GM18520 (cell line): Measurements from ENCODE around the gene PRR20D.
"Not testable (repeated sequence)": the region's sequence is repeated elsewhere in the genome, so short reads cannot be mapped to it uniquely, and the experiment has no call there.

Source experiments
- ATAC-seq: cut with Tn5 transposase; IDR thresholded peaks from one replicate; pipeline ENCODE4 v1.9.1; 2021; ENCODE audit not compliant: unreplicated experiment

The PRR20D gene

GRCh38 chr13:57160332-57160731 lies at the start of gene PRR20D:
TSS of gene PRR20D (plus strand) at chr13:57160632. CDS start at chr13:57161019, 387 bp downstream.
- ATAC-seq = not testable (repeated sequence)

- ATAC-seq = no peak
These were observed 45.5 kb upstream of the PRR20D start for GRCh38 chr13:57114945-57115344.

DNA sequence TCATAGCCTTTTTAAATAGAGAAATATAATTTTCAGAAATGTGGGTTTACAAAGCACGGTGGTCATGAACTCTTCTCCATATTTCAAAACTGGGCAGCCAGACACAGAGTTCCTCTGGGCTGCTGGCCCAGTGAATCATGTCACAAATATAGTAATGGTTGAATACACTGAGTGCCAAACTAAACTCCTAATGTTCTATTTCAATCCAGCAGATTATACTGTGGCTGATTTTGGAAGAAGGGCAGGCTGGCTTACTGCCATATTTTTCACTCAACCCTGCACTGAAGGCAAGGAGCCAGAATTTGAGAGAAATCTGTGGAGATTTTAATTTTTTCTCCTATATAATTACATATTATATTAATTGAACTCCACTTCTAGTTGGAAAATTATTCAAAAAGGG lies 36.8 kb upstream of the PRR20D start:
- ATAC-seq = no peak

- no peak for ATAC-seq
These were observed 31.5 kb upstream of the PRR20D start for GRCh38 chr13:57128909-57129308.

GRCh38 chr13:57136093-57136492 lies 24.3 kb upstream of the PRR20D start:
- ATAC-seq = no peak

GRCh38 chr13:57137585-57137984 lies 22.8 kb upstream of the PRR20D start:
- no peak for ATAC-seq

GRCh38 chr13:57138988-57139387 lies 21.4 kb upstream of the PRR20D start:
- ATAC-seq = no peak

- not testable (repeated sequence) for ATAC-seq
These were observed 20.7 kb upstream of the PRR20D start for GRCh38 chr13:57139781-57140180.

DNA sequence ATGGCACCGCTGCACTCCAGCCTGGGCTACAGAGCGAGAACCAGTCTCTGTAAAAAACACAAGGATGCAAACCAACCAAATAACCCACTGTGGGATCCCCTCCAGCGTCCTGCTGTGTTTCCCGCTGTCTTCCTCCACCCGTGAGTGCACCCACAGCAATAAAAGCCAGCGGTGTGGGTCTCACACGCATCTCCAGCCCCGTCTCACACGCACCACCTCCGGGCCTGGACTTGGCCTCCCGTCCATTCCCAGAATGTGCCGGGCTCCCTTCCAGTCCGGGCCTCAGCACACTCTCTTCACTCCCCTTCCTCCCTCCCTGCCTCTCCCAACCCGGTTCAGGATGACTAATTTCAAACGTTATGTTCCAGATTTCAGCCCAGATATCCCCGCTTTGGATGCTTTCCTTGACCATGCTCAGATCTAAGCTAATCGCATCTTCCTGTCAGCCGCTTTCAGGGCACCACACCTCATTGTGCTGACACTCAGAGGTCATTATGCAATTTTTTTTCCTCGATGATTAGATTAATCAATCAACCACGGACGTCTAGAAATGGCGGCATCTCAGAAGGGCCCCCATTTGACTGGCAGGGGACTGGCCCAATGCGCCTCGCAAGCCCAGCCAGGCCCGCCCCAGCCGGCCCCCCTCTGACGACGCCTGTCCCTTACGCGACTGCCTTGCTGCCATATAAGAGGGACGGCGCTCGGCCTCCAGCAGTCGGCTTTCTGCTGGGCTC lies 20.0 kb upstream of the PRR20D start, which contains the start of gene PRR20A:
Gene PRR20A, plus strand, starts transcription at position 684 of the 734 bp plus-strand sequence. CDS start 387 bp downstream, outside the sequence.
- not testable (repeated sequence) for ATAC-seq

GRCh38 chr13:57147188-57147587 lies 13.2 kb upstream of the PRR20D start, which contains the start of gene PRR20B:
TSS of gene PRR20B (plus strand) at chr13:57147488. CDS start at chr13:57147875, 387 bp downstream.
- not testable (repeated sequence) for ATAC-seq

- not testable (repeated sequence) for ATAC-seq
These were observed 12.3 kb upstream of the PRR20D start for GRCh38 chr13:57148106-57148505.

- ATAC-seq = not testable (repeated sequence)
These were observed 6.7 kb upstream of the PRR20D start, which contains the start of gene PRR20C for GRCh38 chr13:57153761-57154160. TSS of gene PRR20C (plus strand) at chr13:57154061. CDS start at chr13:57154448, 387 bp downstream.

GRCh38 chr13:57166897-57167296 lies 6.5 kb downstream of the PRR20D start, which contains the start of gene PRR20E:
TSS of gene PRR20E (plus strand) at chr13:57167197. CDS start at chr13:57167584, 387 bp downstream.
- not testable (repeated sequence) for ATAC-seq

DNA sequence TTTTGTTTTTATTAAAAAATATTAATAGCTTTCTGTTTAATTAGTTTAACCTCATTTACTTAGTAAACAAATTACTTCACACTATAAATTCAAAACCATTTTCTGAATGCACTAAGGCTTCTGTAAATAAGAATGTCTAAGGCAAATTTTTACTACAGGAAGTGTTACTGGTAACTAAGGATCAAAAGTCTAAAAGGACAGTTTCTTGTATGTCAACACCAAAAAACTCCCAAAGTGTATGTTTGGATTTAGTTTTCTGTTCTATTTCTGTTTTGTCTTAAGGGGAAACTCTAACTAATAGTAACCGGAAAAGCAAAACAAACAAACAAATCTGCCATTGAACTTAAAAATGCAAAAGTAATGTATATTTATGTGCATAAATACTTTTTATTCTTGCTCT lies 31.2 kb downstream of the PRR20D start:
- no peak for ATAC-seq

DNA sequence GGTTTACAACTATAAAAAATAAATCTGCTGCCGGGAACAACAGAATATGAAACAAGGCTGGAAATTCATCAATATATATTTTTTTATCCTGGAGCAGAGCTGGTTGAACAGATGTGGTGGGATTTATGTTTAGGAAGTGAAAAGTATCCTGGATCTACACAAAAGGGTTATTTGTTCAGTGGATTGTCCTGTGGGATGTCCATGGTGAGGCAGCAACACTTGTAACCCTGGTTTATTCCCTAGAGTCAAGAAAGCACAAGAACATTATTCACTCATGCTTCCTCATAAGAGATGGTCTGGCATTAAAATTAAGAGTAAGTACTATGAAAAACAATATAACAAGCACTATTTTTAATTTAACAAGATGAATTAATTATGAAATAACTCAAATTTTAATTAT lies 52.6 kb downstream of the PRR20D start:
- no peak for ATAC-seq
